H1 (cell line): Measurements from ENCODE around the gene PDE1A. TPM values are rescaled to one million over a fixed set of nuclear protein-coding genes. Genes with fewer than 3 reads are reported as not detected.

ENCODE experiments used
- CTCF ChIA-PET: fragments of 300-600 bp; sonication (Branson Sonifier 250); formaldehyde crosslinking; loops from one replicate; lab custom pipeline; 2021; ENCODE audit not compliant: partially characterized antibody; lab: Charles Lee
- POLR2A ChIA-PET: fragments of 300-600 bp; sonication (Branson Sonifier 250); formaldehyde crosslinking; loops from one replicate; lab custom pipeline; 2021; ENCODE audit warnings: inconsistent platforms; ENCODE audit not compliant: partially characterized antibody; lab: Charles Lee
- DNase-seq, 2 experiments: peaks; one replicate each; pipeline versions ENCODE4 v3.0.0 to v3.0.0-alpha.2; 2010 to 2022; ENCODE audit warnings: low spot score in 2 of 2, low read depth in 1 of 2, mixed read lengths in 1 of 2
- FAIRE-seq: peaks from 2 replicates; lab custom pipeline; 2011; peaks lifted over from hg19 to GRCh38; lab: Jason Lieb, UNC
- H2AFZ ChIP-seq: 2 replicates; pipeline ENCODE4 v1.8.1; 2012; ENCODE audit warnings: low read length, inconsistent platforms
- H2AK5ac ChIP-seq: 2 replicates; pipeline ENCODE4 v1.6.1; 2013; ENCODE audit warnings: low read depth, low read length
- H2BK120ac ChIP-seq: replicated peaks from 2 replicates; pipeline ENCODE3; 2013; ENCODE audit warnings: low read depth, low read length, inconsistent platforms
- H2BK12ac ChIP-seq: 2 replicates; pipeline ENCODE4 v1.6.1; 2013; ENCODE audit warnings: low read depth, low read length
- H2BK15ac ChIP-seq: 2 replicates; pipeline ENCODE4 v1.6.1; 2013; ENCODE audit warnings: low read length
- H2BK20ac ChIP-seq: 2 replicates; pipeline ENCODE4 v1.6.1; 2013; ENCODE audit warnings: low read length
- H2BK5ac ChIP-seq: 2 replicates; pipeline ENCODE4 v1.6.1; 2013; ENCODE audit warnings: low read depth, low read length
- H3K14ac ChIP-seq: 2 replicates; pipeline ENCODE4 v1.6.1; 2013; ENCODE audit warnings: inconsistent platforms; ENCODE audit not compliant: insufficient read length
- H3K18ac ChIP-seq: 2 replicates; pipeline ENCODE4 v1.6.1; 2013; ENCODE audit warnings: low read length; ENCODE audit errors: extremely low read depth
- H3K23ac ChIP-seq: 2 replicates; pipeline ENCODE4 v1.6.1; 2013; ENCODE audit warnings: inconsistent platforms; ENCODE audit not compliant: insufficient read length
- H3K23me2 ChIP-seq: 2 replicates; pipeline ENCODE4 v1.6.1; 2013; ENCODE audit warnings: low read depth, low read length
- H3K27ac ChIP-seq: 2 replicates; pipeline ENCODE4 v1.6.1; 2011; ENCODE audit warnings: low read depth, low read length, inconsistent platforms
- H3K27me3 ChIP-seq, 4 experiments: replicated peaks in 1 of 4; 1 replicate in 1 of 4; 2 replicates in 3 of 4; pipeline versions ENCODE4 v1.6.1 to v1.8.1; 2011 to 2013; ENCODE audit warnings: low read length in 3 of 4, mild to moderate bottlenecking in 3 of 4, inconsistent platforms in 2 of 4, mixed read lengths in 2 of 4, moderate library complexity in 1 of 4; ENCODE audit not compliant: control insufficient read depth in 3 of 4, insufficient read depth in 3 of 4; ENCODE audit errors: extremely low read depth in 1 of 4
- H3K36me3 ChIP-seq, 4 experiments: 2 replicates each; pipeline versions ENCODE4 v1.6.1 to v1.8.1; 2011 to 2013; ENCODE audit warnings: mild to moderate bottlenecking in 4 of 4, low read length in 3 of 4, moderate library complexity in 2 of 4, control low read depth in 1 of 4, inconsistent platforms in 1 of 4; ENCODE audit not compliant: insufficient read depth in 4 of 4, control insufficient read depth in 2 of 4
- H3K4ac ChIP-seq: replicated peaks from 2 replicates; pipeline ENCODE3; 2013; ENCODE audit warnings: low read length, low read depth, mixed read lengths, inconsistent platforms; ENCODE audit not compliant: insufficient read length
- H3K4me1 ChIP-seq, 4 experiments: replicated peaks in 1 of 4; 1 replicate in 1 of 4; 2 replicates in 3 of 4; pipeline versions ENCODE4 v1.6.1 to v1.8.1; 2011 to 2013; ENCODE audit warnings: low read length in 3 of 4, inconsistent platforms in 2 of 4, mixed read lengths in 1 of 4; ENCODE audit not compliant: insufficient read depth in 4 of 4, control insufficient read depth in 3 of 4
- H3K4me2 ChIP-seq, 2 experiments: 2 replicates each; pipeline versions ENCODE4 v1.6.1 to v1.8.1; 2011 to 2013; ENCODE audit warnings: low read depth in 2 of 2, low read length in 2 of 2, control low read depth in 1 of 2, inconsistent platforms in 1 of 2, mild to moderate bottlenecking in 1 of 2; ENCODE audit not compliant: insufficient read depth in 1 of 2
- H3K4me3 ChIP-seq, 4 experiments: fragments of 200-600, 300-600 bp in 1 of 4; sonication (generic), shearing (Covaris generic), sonication (Bioruptor Twin) in 1 of 4; 2 replicates each; pipeline versions ENCODE4 v1.5.1 to v1.8.1; 2011 to 2016; ENCODE audit warnings: low read length in 4 of 4, low read depth in 3 of 4, control low read depth in 2 of 4, inconsistent platforms in 2 of 4, mild to moderate bottlenecking in 2 of 4, mixed read lengths in 1 of 4, moderate library complexity in 1 of 4; ENCODE audit not compliant: insufficient read depth in 2 of 4; ENCODE audit errors: extremely low read depth in 1 of 4
- H3K56ac ChIP-seq: replicated peaks from 2 replicates; pipeline ENCODE3; 2013; ENCODE audit warnings: low read depth, mild to moderate bottlenecking, mixed read lengths, low read length, inconsistent platforms; ENCODE audit not compliant: insufficient read length
- H3K79me1 ChIP-seq: 2 replicates; pipeline ENCODE4 v1.6.1; 2013; ENCODE audit warnings: low read depth, low read length, control low read depth
- H3K79me2 ChIP-seq, 2 experiments: 2 replicates each; pipeline versions ENCODE4 v1.6.1 to v1.8.1; 2012 to 2013; ENCODE audit warnings: low read length in 2 of 2, mild to moderate bottlenecking in 2 of 2, inconsistent platforms in 1 of 2; ENCODE audit not compliant: insufficient read depth in 2 of 2, control insufficient read depth in 1 of 2
- H3K9ac ChIP-seq, 4 experiments: replicated peaks in 1 of 4; 1 replicate in 1 of 4; 2 replicates in 3 of 4; pipeline versions ENCODE4 v1.6.1 to v1.8.1; 2011 to 2013; ENCODE audit warnings: low read depth in 3 of 4, low read length in 3 of 4, control low read depth in 2 of 4, mild to moderate bottlenecking in 2 of 4, moderate library complexity in 2 of 4, inconsistent platforms in 1 of 4; ENCODE audit errors: extremely low read depth in 1 of 4
- H3K9me3 ChIP-seq, 2 experiments: 2 replicates each; pipeline versions ENCODE4 v1.6.1 to v1.8.1; 2012 to 2013; ENCODE audit warnings: mild to moderate bottlenecking in 2 of 2, moderate library complexity in 2 of 2, control low read depth in 1 of 2, inconsistent platforms in 1 of 2, low read depth in 1 of 2, low read length in 1 of 2, mixed read lengths in 1 of 2; ENCODE audit not compliant: insufficient read depth in 2 of 2
- H4K20me1 ChIP-seq, 2 experiments: replicated peaks in 1 of 2; 2 replicates each; pipeline versions ENCODE3 to v1.8.1; 2011 to 2013; ENCODE audit warnings: inconsistent platforms in 2 of 2, low read length in 2 of 2, mild to moderate bottlenecking in 1 of 2; ENCODE audit not compliant: insufficient read depth in 2 of 2, control insufficient read depth in 1 of 2
- H4K5ac ChIP-seq: 2 replicates; pipeline ENCODE4 v1.6.1; 2013; ENCODE audit warnings: low read length, low read depth, mixed read lengths, inconsistent platforms; ENCODE audit not compliant: insufficient read length
- H4K8ac ChIP-seq: 2 replicates; pipeline ENCODE4 v1.8.0; 2013; ENCODE audit warnings: mild to moderate bottlenecking, moderate library complexity, low read length, inconsistent platforms; ENCODE audit not compliant: insufficient read depth; ENCODE audit errors: extremely low read depth
- H4K91ac ChIP-seq: replicated peaks from 2 replicates; pipeline ENCODE3; 2013; ENCODE audit warnings: low read length, mixed read lengths, inconsistent platforms; ENCODE audit not compliant: insufficient read length
- ATF3 ChIP-seq: IDR thresholded peaks from 2 replicates; pipeline ENCODE4 v1.6.1; 2011; ENCODE audit warnings: low read depth, mild to moderate bottlenecking, low read length; ENCODE audit not compliant: insufficient read depth
- CBX5 ChIP-seq: fragments of 300-800, 300-1000 bp; sonication (generic); IDR thresholded peaks from 2 replicates; pipeline ENCODE4 v1.7.1; 2016; ENCODE audit warnings: antibody characterized with exemption, low read length, low read depth
- JUND ChIP-seq: IDR thresholded peaks from 2 replicates; pipeline ENCODE4 v1.6.1; 2011; ENCODE audit warnings: mild to moderate bottlenecking, improper control_type of control experiment, low read length
- POLR2A ChIP-seq, 2 experiments: IDR thresholded peaks; 1 replicate in 1 of 2; 2 replicates in 1 of 2; pipeline ENCODE4 v1.6.1; 2011; ENCODE audit warnings: low read depth in 2 of 2, low read length in 2 of 2, mild to moderate bottlenecking in 2 of 2; ENCODE audit errors: control extremely low read depth in 1 of 2
- POU5F1 ChIP-seq: IDR thresholded peaks from 2 replicates; pipeline ENCODE4 v1.6.1; 2011; ENCODE audit warnings: low read depth, mild to moderate bottlenecking, low read length, moderate library complexity
- RBBP5 ChIP-seq: IDR thresholded peaks from 2 replicates; pipeline ENCODE4 v1.7.1; 2012; ENCODE audit warnings: low read depth, mild to moderate bottlenecking, inconsistent platforms, low read length, moderate library complexity, borderline replicate concordance
- SIRT6 ChIP-seq: IDR thresholded peaks from one replicate; pipeline ENCODE4 v1.7.1; 2012; ENCODE audit warnings: low read length, inconsistent platforms
- SP4 ChIP-seq: IDR thresholded peaks from 2 replicates; pipeline ENCODE4 v1.6.1; 2012; ENCODE audit warnings: low read length, inconsistent platforms
- TBP ChIP-seq: IDR thresholded peaks from 2 replicates; pipeline ENCODE4 v1.6.1; 2011; ENCODE audit warnings: low read depth, low read length, improper control_type of control experiment
- TEAD4 ChIP-seq: IDR thresholded peaks from 2 replicates; pipeline ENCODE4 v1.6.1; 2012; ENCODE audit warnings: low read depth, low read length, inconsistent platforms, mixed read lengths
- WGBS, 2 experiments: shearing (Covaris generic) in 1 of 2; methylation state at CpG; one replicate each; pipeline versions ENCODE4 v1.1.6 to v1.1.7; 2013 to 2015; ENCODE audit warnings: low lambda C conversion rate in 2 of 2, mixed read lengths in 2 of 2, inconsistent platforms in 1 of 2, low coverage in 1 of 2, missing lambda C conversion rate in 1 of 2; ENCODE audit not compliant: insufficient replicate concordance in 2 of 2, insufficient coverage in 1 of 2, insufficient read length in 1 of 2; ENCODE audit errors: extremely low coverage in 1 of 2, missing lambda C conversion rate in 1 of 2; 5-methylcytosine and 5-hydroxymethylcytosine counted together
- polyA plus RNA-seq, 7 experiments: library from polyadenylated mRNA; depleted of rRNA in 3 of 7; stranded (reverse) in 5 of 7; unstranded in 2 of 7; fragments of >200 nt in 5 of 7; fragments of 200-250 nt in 2 of 7; gene quantifications; 1 replicate in 5 of 7; 2 replicates in 1 of 7; 4 replicates in 1 of 7; pipeline versions ENCODE4 v1.2.1 to v1.2.3, GENCODE V29; 2011 to 2013; ENCODE audit warnings: missing spikeins in 2 of 7, mixed read lengths in 2 of 7
- total RNA-seq: library from RNA; stranded (reverse); fragmentation: NEBNext Ultra II Directional; extraction: Animal tissue kit (Norgen Biotek cat#: 25700); gene quantifications from 2 replicates; pipeline ENCODE4 v1.2.1, GENCODE V29; 2021

PDE1A gene
- total and polyA plus RNA-seq, 2 of the 8 experiments (the other 6 are each of a cell fraction or from before 2014, with no cell fraction given) = 0.34 TPM; not detected in 1

DNA sequence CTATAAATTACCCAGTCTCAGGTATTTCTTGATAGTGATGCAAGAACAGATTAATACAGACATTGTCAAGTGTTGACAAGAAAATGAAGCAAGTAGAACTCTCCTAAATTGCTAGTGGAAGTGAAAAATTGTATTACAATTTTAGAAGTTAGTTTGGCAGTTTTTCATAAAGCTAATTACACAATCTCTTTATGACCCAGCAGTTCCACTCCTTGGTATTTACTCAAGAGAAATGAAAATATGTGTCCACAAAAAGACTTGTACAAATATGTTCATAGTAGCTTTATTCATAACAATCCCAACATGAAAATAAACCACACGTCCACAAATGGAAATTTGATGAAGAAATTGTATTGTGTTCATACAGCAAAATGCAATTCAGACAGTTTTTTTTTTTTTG, 49.4 kb downstream of the PDE1A start:
- CTCF ChIA-PET = interaction anchor here (0.6 to 1.2 kb wide), 2 partner anchors 272 to 635 kb away, joined by 3 to 5 read pairs; no protein-coding TSS in a partner anchor
- TF ChIP-seq TEAD4 (no peak), POLR2A (IDR thresholded peaks at IDR 0.05; ENCODE audit: control extremely low read depth in 1 of 2, low read depth in 2 of 2, low read length in 2 of 2) (no peak), POU5F1 (no peak), ATF3 (no peak), SIRT6 (no peak), CBX5 (no peak), RBBP5 (no peak), TBP (no peak), SP4 (no peak), JUND (no peak)
- 69% methylated on average over 1 of the region's 1 CpG; no CpG with 5 or more reads in 1 of the 2 experiments for WGBS, 2 experiments
- no peak overlapping the region for H2BK120ac ChIP-seq
- no peak overlapping the region for H2BK12ac ChIP-seq
- H3K23ac ChIP-seq = no peak overlapping the region
- H2BK15ac ChIP-seq = no peak overlapping the region
- H3K56ac ChIP-seq = no peak overlapping the region
- DNase-seq (no peak), FAIRE-seq (no peak)
- H2AK5ac ChIP-seq = no peak overlapping the region
- H2BK20ac ChIP-seq = no peak overlapping the region
- no peak overlapping the region for H3K14ac ChIP-seq
- H3K4me2 ChIP-seq = no peak overlapping the region
- POLR2A ChIA-PET = no interaction called here
- H3K9me3 ChIP-seq = peaks cover 5 to 8% of the 10 kb centered on the region in 2 experiments; a peak in 3 of 4 replicates
- no peak overlapping the region for H4K8ac ChIP-seq
- no peaks in the 10 kb centered on the region for H4K20me1 ChIP-seq
- H3K23me2 ChIP-seq = no peaks in the 10 kb centered on the region
- H4K5ac ChIP-seq = no peak overlapping the region
- no peak overlapping the region for H4K91ac ChIP-seq
- no peak overlapping the region for H3K18ac ChIP-seq
- H3K79me1 ChIP-seq = no peaks in the 10 kb centered on the region
- no peak overlapping the region for H2BK5ac ChIP-seq
- no peaks in the 10 kb centered on the region for H3K4me1 ChIP-seq
- no peak overlapping the region for H3K9ac ChIP-seq
- no peaks in the 10 kb centered on the region for H3K36me3 ChIP-seq
- no peaks in the 10 kb centered on the region for H3K27me3 ChIP-seq
- H2AFZ ChIP-seq = no peak overlapping the region
- no peak overlapping the region for H3K4ac ChIP-seq
- H3K27ac ChIP-seq = no peak overlapping the region
- H3K4me3 ChIP-seq = no peak overlapping the region
- no peaks in the 10 kb centered on the region for H3K79me2 ChIP-seq
